AG04449 (cell line): Measurements from ENCODE around the gene TMEM201.

Experiments
- CTCF ChIA-PET: fragments of 350-600 bp; formaldehyde crosslinking; extraction: SDS; loops from one replicate; lab custom pipeline; 2021; ENCODE audit warnings: antibody characterized with exemption; lab: Yijun Ruan, JAX
- POLR2A ChIA-PET: fragments of 400-600, 350-600 bp; formaldehyde crosslinking; extraction: SDS; loops from one replicate; lab custom pipeline; 2020; ENCODE audit warnings: antibody characterized with exemption, inconsistent platforms; lab: Yijun Ruan, JAX
- DNase-seq: peaks from one replicate; pipeline ENCODE4 v3.0.0-alpha.2; 2010; ENCODE audit warnings: low read depth, low spot score
- H3K4me3 ChIP-seq: 2 replicates; pipeline ENCODE4 v1.5.1; 2011; ENCODE audit warnings: low read depth, mild to moderate bottlenecking, control low read depth, low read length
- TF ChIP-seq, protein P1 (sequence below): IDR thresholded peaks from one replicate; pipeline ENCODE4 v1.5.1; 2011; ENCODE audit warnings: mild to moderate bottlenecking, moderate library complexity, low read length, control low read depth, inconsistent platforms; ENCODE audit not compliant: insufficient read depth; ENCODE audit errors: missing control alignments

The TMEM201 gene

DNA sequence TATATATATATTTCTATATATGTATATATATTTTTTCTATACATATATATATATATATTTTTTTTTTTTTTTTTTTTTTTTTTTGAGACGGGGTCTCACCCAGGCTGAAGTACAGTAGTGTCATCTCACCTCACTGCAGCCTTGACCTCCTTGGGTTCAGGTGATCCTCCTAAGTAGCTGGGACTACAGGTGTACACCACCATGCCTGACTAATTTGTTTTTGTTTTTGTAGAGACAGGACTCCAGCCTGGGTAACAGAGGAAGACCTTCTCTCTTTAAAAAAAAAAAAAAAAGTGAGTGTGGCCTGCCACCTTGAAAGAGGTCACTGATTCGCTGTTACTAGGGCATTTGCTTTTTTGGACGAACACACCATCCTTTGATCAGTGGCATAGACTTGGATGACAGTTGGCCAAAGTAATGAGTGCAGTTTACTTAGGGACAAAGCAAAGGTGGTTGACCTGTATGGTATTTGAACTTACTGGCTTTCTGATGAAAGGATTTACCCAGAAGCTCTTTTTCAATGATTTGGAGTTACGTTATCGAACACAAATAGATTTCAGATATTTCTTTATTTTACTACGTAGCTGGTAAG, 38.7 kb upstream of the TMEM201 start:
- no peak overlapping the region for H3K4me3 ChIP-seq
- ChIA-PET CTCF (interaction anchor here (0.9 to 1.3 kb wide), 2 partner anchors 9 to 35 kb away, joined by 3 to 4 read pairs; no protein-coding TSS in a partner anchor), POLR2A (no interaction called here)
- TF ChIP-seq, protein P1, sequence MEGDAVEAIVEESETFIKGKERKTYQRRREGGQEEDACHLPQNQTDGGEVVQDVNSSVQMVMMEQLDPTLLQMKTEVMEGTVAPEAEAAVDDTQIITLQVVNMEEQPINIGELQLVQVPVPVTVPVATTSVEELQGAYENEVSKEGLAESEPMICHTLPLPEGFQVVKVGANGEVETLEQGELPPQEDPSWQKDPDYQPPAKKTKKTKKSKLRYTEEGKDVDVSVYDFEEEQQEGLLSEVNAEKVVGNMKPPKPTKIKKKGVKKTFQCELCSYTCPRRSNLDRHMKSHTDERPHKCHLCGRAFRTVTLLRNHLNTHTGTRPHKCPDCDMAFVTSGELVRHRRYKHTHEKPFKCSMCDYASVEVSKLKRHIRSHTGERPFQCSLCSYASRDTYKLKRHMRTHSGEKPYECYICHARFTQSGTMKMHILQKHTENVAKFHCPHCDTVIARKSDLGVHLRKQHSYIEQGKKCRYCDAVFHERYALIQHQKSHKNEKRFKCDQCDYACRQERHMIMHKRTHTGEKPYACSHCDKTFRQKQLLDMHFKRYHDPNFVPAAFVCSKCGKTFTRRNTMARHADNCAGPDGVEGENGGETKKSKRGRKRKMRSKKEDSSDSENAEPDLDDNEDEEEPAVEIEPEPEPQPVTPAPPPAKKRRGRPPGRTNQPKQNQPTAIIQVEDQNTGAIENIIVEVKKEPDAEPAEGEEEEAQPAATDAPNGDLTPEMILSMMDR = no peak
- no peak for DNase-seq

DNA sequence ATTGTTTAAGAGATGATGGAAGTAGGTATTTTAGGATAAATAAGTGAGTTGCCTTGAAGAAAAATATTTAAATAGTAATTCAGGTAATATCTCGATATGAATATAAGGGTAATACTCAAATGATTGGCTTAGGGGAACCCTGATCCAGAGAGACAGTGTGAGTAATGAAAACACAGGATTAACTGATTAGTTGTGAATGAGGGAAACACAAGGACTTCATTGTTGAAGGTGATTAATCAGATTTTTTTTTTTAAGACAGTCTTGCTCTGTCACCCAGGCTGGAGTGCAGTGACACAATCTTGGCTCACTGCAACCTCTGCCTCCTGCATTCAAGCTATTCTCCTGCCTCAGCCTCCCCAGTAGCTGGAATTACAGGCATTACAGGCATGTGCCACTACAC, 36.7 kb upstream of the TMEM201 start:
- no peak overlapping the region for H3K4me3 ChIP-seq
- CTCF ChIA-PET = interaction anchor here (1.0 to 1.3 kb wide), 2 partner anchors 27 to 564 kb away, joined by 3 to 4 read pairs; no protein-coding TSS in a partner anchor
- DNase-seq = no peak
- TF ChIP-seq, protein P1 = no peak
- POLR2A ChIA-PET = no interaction called here

DNA sequence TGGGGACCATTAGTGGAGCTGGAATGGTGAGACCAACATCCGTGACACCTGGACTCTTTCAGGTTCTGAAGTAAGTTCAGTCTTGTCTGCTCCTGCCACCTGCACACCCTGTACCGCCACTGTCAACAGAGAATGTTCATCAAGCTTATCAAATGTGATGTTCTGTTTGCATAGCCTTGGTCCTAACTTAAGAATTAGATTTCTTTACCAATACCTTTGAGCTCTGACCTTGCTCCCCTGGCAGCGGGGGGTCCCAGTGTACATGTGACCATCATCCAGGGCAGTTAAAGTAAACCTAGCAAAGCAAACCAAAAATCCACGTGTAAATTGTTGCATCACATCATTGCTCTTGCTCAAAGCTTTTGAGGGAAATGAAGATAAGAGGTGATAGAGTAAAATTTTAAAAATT, 35.0 kb upstream of the TMEM201 start:
- CTCF ChIA-PET = interaction anchor here (0.7 to 2.8 kb wide), 4 partner anchors 13 to 442 kb away, joined by 3 to 11 read pairs (median 4); no protein-coding TSS in a partner anchor
- DNase-seq = no peak
- POLR2A ChIA-PET = interaction anchor here (1.3 kb wide), 1 partner anchor 15 kb away, joined by 3 read pairs; the partner anchor contains the start of gene SLC25A33
- TF ChIP-seq, protein P1 = no peak
- H3K4me3 ChIP-seq = no peak overlapping the region

DNA sequence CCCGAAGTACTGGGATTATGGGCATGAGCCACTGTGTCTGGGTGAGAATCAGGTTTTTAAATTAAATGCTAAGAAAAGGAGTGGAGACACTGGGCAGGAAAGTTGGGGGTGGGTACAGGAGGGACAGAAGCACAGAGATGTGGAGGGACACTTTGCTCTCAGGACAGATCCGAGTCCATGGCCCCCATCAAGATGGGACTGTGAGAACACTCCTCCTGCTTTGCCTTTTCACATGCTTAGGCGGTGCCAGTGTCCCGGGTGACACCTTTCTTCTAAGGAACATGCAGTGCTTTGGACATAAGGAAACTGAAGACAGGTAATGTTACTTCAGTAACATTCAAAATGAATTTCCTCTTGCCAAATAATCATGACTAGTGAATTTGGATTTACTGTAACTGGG, 32.8 kb upstream of the TMEM201 start:
- TF ChIP-seq, protein P1 = no peak
- CTCF ChIA-PET = interaction anchor here (1.5 kb wide), 1 partner anchor 60 kb away, joined by 4 read pairs; no protein-coding TSS in a partner anchor

DNA sequence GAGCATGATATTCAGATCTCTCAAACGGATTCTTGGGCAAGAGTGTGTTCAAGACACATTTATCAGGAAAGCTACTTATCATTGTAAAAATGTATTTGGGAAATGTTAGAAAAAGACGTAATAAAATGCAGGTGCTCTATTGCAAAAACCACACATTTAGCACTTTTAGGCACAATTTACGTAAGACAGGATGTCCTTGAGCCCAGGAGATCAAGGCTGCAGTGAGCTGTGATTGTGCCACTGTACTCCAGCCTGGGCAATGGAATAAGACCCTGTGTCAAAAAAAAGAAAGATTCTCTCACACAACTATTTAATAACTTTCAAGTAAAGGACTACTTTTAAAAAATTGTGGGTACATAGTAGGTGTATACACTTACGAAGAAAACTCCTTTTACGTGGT, 31.1 kb upstream of the TMEM201 start:
- TF ChIP-seq, protein P1 = no peak
- CTCF ChIA-PET = interaction anchor here (0.8 to 1.8 kb wide), 5 partner anchors 12 to 64 kb away, joined by 3 to 8 read pairs (median 4); no protein-coding TSS in a partner anchor
- H3K4me3 ChIP-seq = no peak overlapping the region
- POLR2A ChIA-PET = interaction anchor here (0.9 kb wide), 1 partner anchor 19 kb away, joined by 3 read pairs; the partner anchor contains the start of gene SLC25A33
- no peak for DNase-seq

More for the DNA sequence above, 32.8 kb upstream of the TMEM201 start:
- no peak overlapping the region for H3K4me3 ChIP-seq
- POLR2A ChIA-PET = no interaction called here
- no peak for DNase-seq

DNA sequence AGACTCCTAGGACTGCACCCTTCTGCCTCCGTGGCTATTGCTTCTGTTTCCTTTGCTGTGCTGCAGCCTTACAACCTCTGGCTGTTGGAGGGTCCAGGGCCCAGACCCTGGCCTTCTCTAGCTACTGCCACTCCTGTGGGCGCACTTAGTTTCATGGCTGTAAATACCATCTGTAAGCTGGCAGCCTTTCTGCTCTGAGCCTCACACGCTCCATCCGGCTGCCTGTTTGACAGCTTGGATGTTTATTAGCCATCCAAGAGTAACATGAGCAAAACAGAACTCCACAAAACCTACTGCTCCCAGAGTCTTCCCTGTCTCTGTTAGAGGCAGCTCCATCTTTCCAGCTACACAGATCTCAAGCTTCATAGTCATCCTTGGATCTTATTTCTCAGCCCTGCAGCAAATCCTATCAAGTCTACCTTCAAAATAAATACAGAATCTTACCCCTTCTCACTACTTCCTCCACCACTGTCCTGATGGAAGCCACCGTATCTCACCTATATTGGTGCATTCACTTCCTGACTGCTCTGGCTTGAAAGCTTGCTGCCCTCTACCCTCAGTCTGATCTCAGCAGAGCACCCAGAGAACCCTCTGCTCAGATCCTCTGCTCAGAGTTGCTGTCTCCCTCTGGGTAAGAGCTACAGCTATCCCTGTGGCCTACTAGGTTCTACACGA, 30.3 kb upstream of the TMEM201 start:
- TF ChIP-seq, protein P1 = no peak
- ChIA-PET CTCF (interaction anchor here (1.1 to 2.2 kb wide), 5 partner anchors 12 to 62 kb away, joined by 3 to 11 read pairs (median 4); no protein-coding TSS in a partner anchor), POLR2A (interaction anchor here (0.9 kb wide), 1 partner anchor 19 kb away, joined by 3 read pairs; the partner anchor contains the start of gene SLC25A33)

More for the DNA sequence above, 30.3 kb upstream of the TMEM201 start:
- no peak overlapping the region for H3K4me3 ChIP-seq
- DNase-seq = no peak
